OCI-LY1 (cell line): ENCODE measurements around the gene CHADL.
A peak's percentile ranks its signal among the peaks of the same experiment; 100 is the strongest.

Experiments
- H2AFZ ChIP-seq: fragments of 200-600 bp; sonication (generic), shearing (Covaris generic); 2 replicates; pipeline ENCODE4 v1.6.0; 2014; ENCODE audit warnings: antibody characterized with exemption, mild to moderate bottlenecking, low read length
- H3F3A ChIP-seq: fragments of 200-600 bp; sonication (generic), shearing (Covaris generic); 2 replicates; pipeline ENCODE4 v1.6.0; 2014; ENCODE audit warnings: mild to moderate bottlenecking, antibody characterized with exemption, low read length, moderate library complexity; ENCODE audit not compliant: insufficient read depth
- H3K27ac ChIP-seq: fragments of 200-600 bp; sonication (generic); 2 replicates; pipeline ENCODE4 v1.5.1; 2014; ENCODE audit warnings: low read length, mixed run types, mild to moderate bottlenecking, low read depth; ENCODE audit not compliant: poor library complexity, severe bottlenecking
- H3K27me3 ChIP-seq: fragments of 200-600 bp; sonication (generic); 2 replicates; pipeline ENCODE4 v1.6.0; 2014; ENCODE audit warnings: antibody characterized with exemption, mild to moderate bottlenecking, low read length, moderate library complexity; ENCODE audit not compliant: insufficient read depth
- H3K36me3 ChIP-seq: fragments of 200-600 bp; sonication (generic); 2 replicates; pipeline ENCODE4 v1.6.1; 2014; ENCODE audit warnings: mild to moderate bottlenecking, antibody characterized with exemption, low read length, moderate library complexity, mixed read lengths; ENCODE audit not compliant: insufficient read depth
- H3K4me1 ChIP-seq: fragments of 200-600 bp; sonication (generic); 2 replicates; pipeline ENCODE4 v1.5.1; 2014; ENCODE audit warnings: mild to moderate bottlenecking, low read length, moderate library complexity; ENCODE audit not compliant: insufficient read depth, severe bottlenecking
- H3K4me2 ChIP-seq: fragments of 200-600 bp; sonication (generic), shearing (Covaris generic); 2 replicates; pipeline ENCODE4 v1.6.1; 2014; ENCODE audit warnings: low read length
- H3K4me3 ChIP-seq: fragments of 200-600 bp; sonication (generic); 2 replicates; pipeline ENCODE4 v1.5.1; 2014; ENCODE audit warnings: low read length, low read depth, mild to moderate bottlenecking, mixed read lengths; ENCODE audit not compliant: poor library complexity, severe bottlenecking
- H3K79me2 ChIP-seq: fragments of 200-600 bp; shearing (Covaris generic); 2 replicates; pipeline ENCODE4 v1.6.1; 2016; ENCODE audit warnings: mixed run types, low read length, mixed read lengths; ENCODE audit not compliant: insufficient read depth
- H3K9ac ChIP-seq: fragments of 200-600 bp; sonication (generic), shearing (Covaris generic); 2 replicates; pipeline ENCODE4 v1.6.1; 2014; ENCODE audit warnings: mild to moderate bottlenecking, low read length, mixed read lengths
- H3K9me2 ChIP-seq: fragments of 200-600 bp; sonication (generic), shearing (Covaris generic); 2 replicates; pipeline ENCODE4 v1.6.1; 2014; ENCODE audit warnings: low read depth, mild to moderate bottlenecking, low read length, mixed read lengths
- H3K9me3 ChIP-seq: fragments of 200-600 bp; shearing (Covaris generic); 2 replicates; pipeline ENCODE4 v1.6.1; 2014; ENCODE audit warnings: low read length, mixed read lengths
- H4K20me1 ChIP-seq: fragments of 200-600 bp; sonication (generic), shearing (Covaris generic); 2 replicates; pipeline ENCODE4 v1.6.0; 2016; ENCODE audit warnings: mild to moderate bottlenecking, low read length; ENCODE audit not compliant: insufficient read depth
- CTCF ChIP-seq: fragments of 200-600 bp; sonication (generic), shearing (Covaris generic); IDR thresholded peaks from 2 replicates; pipeline ENCODE4 v1.5.1; 2017; ENCODE audit warnings: mild to moderate bottlenecking, antibody characterized with exemption, low read length, moderate library complexity, mixed read lengths
- EZH2 ChIP-seq: fragments of 200-600 bp; sonication (generic), shearing (Covaris generic); IDR thresholded peaks from 2 replicates; pipeline ENCODE4 v1.8.0; 2017; ENCODE audit warnings: borderline replicate concordance, mixed run types, mild to moderate bottlenecking, antibody characterized with exemption, low read length, moderate library complexity, mixed read lengths

CHADL gene

GRCh38 chr22:41284465-41284864, 43.7 kb upstream of the CHADL start:
- Histone ChIP-seq H3K9me3 (no peaks in the 10 kb centered on the region), H3K9me2 (no peaks in the 10 kb centered on the region), H3K27ac (no peak overlapping the region), H3K79me2 (peaks cover 25% of the 10 kb centered on the region), H3K36me3 (peaks cover 48% of the 10 kb centered on the region), H3K9ac (peak overlapping the region; percentile 78; the same call in 1 of the 2 replicates), H3K4me1 (peaks cover 17% of the 10 kb centered on the region), H3K4me3 (peak overlapping the region; percentile 78), H3F3A (no peaks in the 10 kb centered on the region), H3K27me3 (no peaks in the 10 kb centered on the region), H2AFZ (no peak overlapping the region), H3K4me2 (peak overlapping the region; percentile 77), H4K20me1 (no peaks in the 10 kb centered on the region)
- TF ChIP-seq CTCF: no peak
- TF ChIP-seq EZH2: no peak

- Histone ChIP-seq H3K27me3 (no peaks in the 10 kb centered on the region), H3K9me2 (no peaks in the 10 kb centered on the region), H3F3A (no peaks in the 10 kb centered on the region), H3K27ac (no peak overlapping the region), H4K20me1 (no peaks in the 10 kb centered on the region), H3K79me2 (peaks cover 25% of the 10 kb centered on the region), H3K4me2 (no peak overlapping the region), H2AFZ (no peak overlapping the region), H3K9me3 (no peaks in the 10 kb centered on the region), H3K4me1 (peaks cover 8% of the 10 kb centered on the region), H3K36me3 (peaks cover 83% of the 10 kb centered on the region), H3K9ac (no peak overlapping the region), H3K4me3 (no peak overlapping the region)
- TF ChIP-seq EZH2 (no peak), CTCF (no peak)
Observed at GRCh38 chr22:41280854-41281253, 40.1 kb upstream of the CHADL start.

GRCh38 chr22:41280065-41280464, 39.3 kb upstream of the CHADL start:
- Histone ChIP-seq H3K9me3 (no peaks in the 10 kb centered on the region), H3K4me2 (no peak overlapping the region), H3F3A (no peaks in the 10 kb centered on the region), H2AFZ (no peak overlapping the region), H3K9ac (no peak overlapping the region), H3K4me3 (no peak overlapping the region), H3K9me2 (no peaks in the 10 kb centered on the region), H3K27me3 (no peaks in the 10 kb centered on the region), H3K27ac (no peak overlapping the region), H4K20me1 (no peaks in the 10 kb centered on the region), H3K4me1 (peaks cover 7% of the 10 kb centered on the region), H3K36me3 (peaks cover 91% of the 10 kb centered on the region), H3K79me2 (peaks cover 18% of the 10 kb centered on the region)
- TF ChIP-seq EZH2 (no peak), CTCF (no peak)
